ENCODE results near the gene MINDY3. TPM values are rescaled to one million over a fixed set of nuclear protein-coding genes. Genes with fewer than 3 reads are reported as not detected.

MINDY3 gene
- total RNA-seq, 1 experiment from 2014 or later = 14.9 TPM

DNA sequence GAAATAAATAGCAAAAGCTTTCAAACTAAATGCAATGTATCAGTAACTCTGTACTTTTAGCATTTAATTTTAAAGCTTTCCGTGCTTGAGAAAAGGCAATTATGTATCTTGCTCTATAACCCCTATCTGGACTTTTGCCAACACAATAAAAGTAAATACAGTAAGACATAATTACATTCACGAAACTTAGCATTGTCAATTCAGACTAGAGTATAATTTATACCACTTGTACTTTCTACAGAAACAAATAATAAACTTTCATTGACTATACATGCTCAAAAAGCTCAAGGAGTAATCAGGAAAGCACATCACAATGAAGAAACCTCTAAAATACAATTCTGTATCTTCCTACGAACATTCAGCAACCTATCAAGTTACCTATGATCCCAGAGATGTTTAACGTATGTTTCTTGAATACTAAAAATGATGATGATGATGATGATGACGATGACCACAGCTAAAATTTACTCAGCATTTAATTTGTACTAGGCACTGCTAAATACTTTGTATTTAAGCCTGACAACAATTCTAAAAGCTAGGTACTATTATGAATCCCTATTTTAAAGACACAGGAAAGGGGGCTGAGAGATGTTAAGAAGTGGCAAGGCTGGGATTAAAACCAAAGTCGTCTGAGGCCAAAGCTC is 44.9 kb downstream of the MINDY3 start:
- DNase-seq = no peak
- H4K8ac ChIP-seq (replicated peaks; ENCODE audit: insufficient read length, low read depth, low read length) = no peak overlapping the region
- Mint-ChIP-seq H3K36me3 (ENCODE audit: insufficient read depth in 1 of 3, low read depth in 3 of 3) (peaks cover 0 to 7% (median 3%) of the 10 kb centered on the region in 3 experiments; a peak in 2 of 7 replicates), H3K4me3 (no peak overlapping the region), H3K9me3 (no peaks in the 10 kb centered on the region), H3K4me1 (no peaks in the 10 kb centered on the region), H3K27ac (no peak overlapping the region), H3K27me3 (ENCODE audit: low read depth) (no peaks in the 10 kb centered on the region; the same call in 1 of the 2 replicates)
- no peak overlapping the region for H3K4me2 ChIP-seq (ENCODE audit: insufficient read depth, insufficient read length, low read length)
- H2BK120ac ChIP-seq (ENCODE audit: low read depth, low read length, poor library complexity, severe bottlenecking) = no peak overlapping the region
- H3K9me3 ChIP-seq (ENCODE audit: control insufficient read depth, low read depth, low read length) = no peaks in the 10 kb centered on the region
- no peaks in the 10 kb centered on the region for H3K79me2 ChIP-seq (ENCODE audit: insufficient read depth, low read length)
- H4K91ac ChIP-seq (ENCODE audit: insufficient read length, low read depth, low read length) = no peak overlapping the region
- no peak overlapping the region for H2AK5ac ChIP-seq (ENCODE audit: insufficient read length, low read length)
- H2AFZ ChIP-seq (ENCODE audit: low read length) = no peak overlapping the region
- no peak overlapping the region for H2BK20ac ChIP-seq (ENCODE audit: low read depth, low read length, poor library complexity, severe bottlenecking)
- no peaks in the 10 kb centered on the region for H4K20me1 ChIP-seq (ENCODE audit: control insufficient read depth, insufficient read depth, insufficient read length)
- WGBS (ENCODE audit: extremely low coverage, insufficient read length, low lambda C conversion rate) = no CpG with 5 or more reads among the region's 6 CpGs
- no peak overlapping the region for H2BK15ac ChIP-seq (ENCODE audit: low read depth, low read length)
- H3K18ac ChIP-seq (ENCODE audit: insufficient read length, low read depth, low read length) = no peak overlapping the region
- H3K4me1 ChIP-seq (ENCODE audit: insufficient read depth, low read length) = no peaks in the 10 kb centered on the region
- TF ChIP-seq, protein P1, sequence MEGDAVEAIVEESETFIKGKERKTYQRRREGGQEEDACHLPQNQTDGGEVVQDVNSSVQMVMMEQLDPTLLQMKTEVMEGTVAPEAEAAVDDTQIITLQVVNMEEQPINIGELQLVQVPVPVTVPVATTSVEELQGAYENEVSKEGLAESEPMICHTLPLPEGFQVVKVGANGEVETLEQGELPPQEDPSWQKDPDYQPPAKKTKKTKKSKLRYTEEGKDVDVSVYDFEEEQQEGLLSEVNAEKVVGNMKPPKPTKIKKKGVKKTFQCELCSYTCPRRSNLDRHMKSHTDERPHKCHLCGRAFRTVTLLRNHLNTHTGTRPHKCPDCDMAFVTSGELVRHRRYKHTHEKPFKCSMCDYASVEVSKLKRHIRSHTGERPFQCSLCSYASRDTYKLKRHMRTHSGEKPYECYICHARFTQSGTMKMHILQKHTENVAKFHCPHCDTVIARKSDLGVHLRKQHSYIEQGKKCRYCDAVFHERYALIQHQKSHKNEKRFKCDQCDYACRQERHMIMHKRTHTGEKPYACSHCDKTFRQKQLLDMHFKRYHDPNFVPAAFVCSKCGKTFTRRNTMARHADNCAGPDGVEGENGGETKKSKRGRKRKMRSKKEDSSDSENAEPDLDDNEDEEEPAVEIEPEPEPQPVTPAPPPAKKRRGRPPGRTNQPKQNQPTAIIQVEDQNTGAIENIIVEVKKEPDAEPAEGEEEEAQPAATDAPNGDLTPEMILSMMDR (conservative IDR thresholded peaks at IDR 0.05) = no peak
- H3K27ac ChIP-seq (ENCODE audit: insufficient read length, low read depth, low read length) = no peak overlapping the region
- no peaks in the 10 kb centered on the region for H3K79me1 ChIP-seq (ENCODE audit: insufficient read depth, low read depth, low read length, poor library complexity, severe bottlenecking)
- no peak overlapping the region for H2BK5ac ChIP-seq (ENCODE audit: insufficient read length, low read length)
- no peak overlapping the region for H3K9ac ChIP-seq (ENCODE audit: extremely low read depth, insufficient read length, low read length)
- no peaks in the 10 kb centered on the region for H3K27me3 ChIP-seq (ENCODE audit: insufficient read depth, low read length)
- H4K5ac ChIP-seq (ENCODE audit: insufficient read length, low read depth, low read length) = no peak overlapping the region
- H3K23me2 ChIP-seq (ENCODE audit: insufficient read length, low read depth, low read length, poor library complexity, severe bottlenecking) = no peaks in the 10 kb centered on the region
- no peak overlapping the region for H2BK12ac ChIP-seq (ENCODE audit: insufficient read length, low read depth, low read length)
- H3K56ac ChIP-seq (ENCODE audit: insufficient read length, low read depth, low read length) = no peak overlapping the region
- H3T11ph ChIP-seq (ENCODE audit: low read length) = no peak overlapping the region
- no peak overlapping the region for H3K14ac ChIP-seq (ENCODE audit: insufficient read depth, low read length)
- H3K23ac ChIP-seq (ENCODE audit: insufficient read length, low read depth, low read length) = no peak overlapping the region
- H3K4ac ChIP-seq (ENCODE audit: low read depth, low read length) = no peak overlapping the region
